ENCODE data around the gene POLR2B.
"Not testable (repeated sequence)": the region's sequence is repeated elsewhere in the genome, so short reads cannot be mapped to it uniquely, and the experiment has no call there.

Gene POLR2B

DNA sequence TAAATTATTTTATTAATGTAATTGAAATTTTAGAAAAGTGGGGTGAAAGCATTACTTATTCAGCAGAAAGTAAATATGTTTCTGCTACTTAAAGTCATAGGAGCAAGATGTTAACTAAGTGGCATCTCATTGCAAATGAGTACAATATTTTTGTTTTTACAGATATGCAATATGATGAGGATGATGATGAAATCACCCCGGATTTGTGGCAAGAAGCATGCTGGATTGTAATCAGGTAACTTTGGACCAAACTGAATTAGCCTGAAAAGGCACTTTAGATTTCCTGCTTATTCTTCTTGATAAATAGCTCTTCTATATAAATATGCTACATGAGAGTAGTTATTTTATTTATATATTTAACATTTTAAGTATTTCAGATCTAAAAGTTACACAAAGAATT, 7.5 kb downstream of the POLR2B start:
- in situ Hi-C loops (cut with HindIII; ENCODE audit: low sequenced_read_pairs), result no loop called here

DNA sequence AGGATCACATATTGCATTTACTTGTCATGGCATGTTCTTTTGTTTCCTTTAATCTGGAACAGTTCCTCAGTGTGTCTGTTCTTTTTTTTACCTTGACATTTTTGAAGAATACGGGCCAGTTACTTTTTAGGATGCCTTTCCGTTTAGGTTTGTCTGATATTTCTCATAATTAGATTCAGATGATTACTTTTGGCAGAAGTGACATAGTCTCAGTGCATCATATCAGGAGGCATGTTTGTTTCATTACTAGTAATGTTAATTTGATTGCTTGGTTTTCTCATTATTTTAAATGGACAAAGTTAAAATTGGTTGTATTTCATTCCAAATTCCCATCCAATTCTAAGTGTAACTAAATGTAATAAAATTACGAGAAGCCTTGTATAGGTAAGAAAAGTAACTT, 8.3 kb downstream of the POLR2B start:
- in situ Hi-C loops (cut with HindIII; ENCODE audit: low sequenced_read_pairs), result no loop called here

DNA sequence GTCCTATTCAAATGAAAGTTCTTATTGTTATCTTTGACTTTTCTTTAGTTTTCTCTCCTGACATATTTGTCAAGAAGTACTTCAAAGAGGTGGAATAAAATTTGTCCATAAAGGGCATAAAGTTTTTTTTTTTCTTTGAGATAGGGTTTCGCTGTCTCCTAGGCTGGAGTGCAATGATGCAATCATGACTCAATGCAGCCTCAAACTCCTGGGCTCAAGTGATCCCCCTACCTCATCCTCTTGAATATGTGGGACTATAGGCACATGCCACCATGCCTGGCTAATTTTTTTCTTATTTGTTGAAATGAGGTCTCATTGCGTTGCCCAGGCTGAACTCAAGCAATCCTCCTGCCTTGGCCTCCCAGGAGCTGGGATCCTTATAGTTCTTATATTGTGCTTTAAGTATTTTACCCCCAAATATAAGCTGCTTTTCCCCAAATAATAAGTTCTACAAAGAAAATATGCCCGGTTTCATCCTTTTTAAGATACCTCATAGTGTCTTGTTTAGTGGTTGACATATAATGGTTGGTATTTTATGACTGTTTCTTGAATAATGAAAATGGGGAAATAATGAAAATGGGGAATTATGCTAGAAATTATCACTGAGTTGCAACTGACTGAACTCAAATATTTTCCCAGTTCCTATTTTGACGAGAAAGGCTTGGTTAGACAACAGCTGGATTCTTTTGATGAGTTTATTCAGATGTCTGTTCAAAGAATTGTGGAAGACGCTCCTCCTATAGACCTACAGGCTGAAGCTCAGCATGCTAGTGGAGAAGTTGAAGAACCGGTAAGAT, 11.6 kb downstream of the POLR2B start:
- in situ Hi-C loops (cut with HindIII; ENCODE audit: low sequenced_read_pairs), result no loop called here

DNA sequence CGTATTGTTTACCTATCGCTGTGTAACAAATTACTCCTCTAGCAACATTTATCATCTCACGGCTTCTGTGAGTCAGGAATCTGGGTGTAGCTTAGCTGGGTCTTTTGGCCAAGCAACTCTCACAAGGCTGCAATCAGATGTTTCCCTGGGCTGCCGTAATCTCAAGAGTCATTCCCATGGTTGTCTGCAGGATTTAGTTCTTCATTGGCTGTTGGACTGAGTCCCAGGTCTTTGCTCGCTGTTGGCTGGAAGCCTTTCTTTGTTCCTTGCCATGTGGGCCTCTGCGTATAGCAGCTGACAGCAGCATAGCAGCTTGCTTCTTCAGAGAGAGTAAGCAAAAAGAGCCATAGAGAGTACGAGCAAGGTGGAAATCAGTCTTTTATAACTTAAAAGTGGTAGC, 16.8 kb downstream of the POLR2B start:
- in situ Hi-C loops (cut with HindIII; ENCODE audit: low sequenced_read_pairs), result loop anchor here (5.0 kb wide), 1 partner anchor 88 kb away; the partner anchor contains the start of gene REST

DNA sequence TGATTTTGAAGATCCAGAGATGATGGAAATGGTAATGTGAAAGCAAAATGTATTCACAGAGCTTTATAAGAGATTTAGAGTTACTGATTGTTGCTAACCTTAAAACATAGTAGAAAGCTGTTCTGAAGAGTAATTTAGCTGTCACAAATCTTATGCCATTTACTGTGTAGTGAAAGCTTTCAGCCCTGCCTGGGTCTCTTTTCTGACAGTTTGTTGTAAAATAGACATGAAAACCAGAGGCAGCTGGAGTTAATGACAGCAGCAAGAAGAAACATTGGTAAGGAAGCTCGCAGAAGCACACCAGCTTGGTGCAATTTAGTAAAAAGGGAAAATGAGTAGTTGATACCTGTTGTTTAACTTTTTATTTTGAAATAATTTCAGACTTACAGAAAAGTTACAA, 21.1 kb downstream of the POLR2B start:
- in situ Hi-C loops (cut with HindIII; ENCODE audit: low sequenced_read_pairs), result loop anchor here (5.0 kb wide), 1 partner anchor 92 kb away; the partner anchor contains the start of gene REST

DNA sequence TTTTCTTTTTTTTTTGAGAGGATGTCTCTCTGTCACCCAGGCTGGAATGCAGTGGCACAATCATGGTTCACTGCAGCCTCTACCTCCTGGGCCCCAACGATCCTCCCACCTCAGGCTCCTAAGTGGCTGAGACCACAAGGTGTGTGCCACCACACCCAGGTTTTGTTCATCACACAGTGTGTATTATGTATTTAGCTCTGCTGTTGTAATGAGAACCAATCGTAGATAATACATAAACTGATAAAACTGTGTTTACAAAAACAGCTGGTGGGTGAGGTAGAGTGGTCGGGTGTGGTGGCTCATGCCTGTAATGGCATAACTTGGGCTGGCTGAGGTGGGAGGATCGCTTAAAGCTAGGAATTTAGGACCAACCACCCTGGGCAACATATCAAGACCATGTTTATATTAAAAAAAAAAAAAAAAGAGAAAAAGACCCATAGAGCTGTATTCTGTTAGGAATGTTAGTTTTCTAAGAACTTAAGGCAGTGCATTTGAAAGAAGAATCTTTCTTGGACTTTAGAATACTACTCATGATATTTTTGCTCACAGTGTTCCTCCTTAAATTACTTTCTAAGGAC, 34.9 kb downstream of the POLR2B start:
- in situ Hi-C loops (cut with HindIII; ENCODE audit: low sequenced_read_pairs), result no loop called here

DNA sequence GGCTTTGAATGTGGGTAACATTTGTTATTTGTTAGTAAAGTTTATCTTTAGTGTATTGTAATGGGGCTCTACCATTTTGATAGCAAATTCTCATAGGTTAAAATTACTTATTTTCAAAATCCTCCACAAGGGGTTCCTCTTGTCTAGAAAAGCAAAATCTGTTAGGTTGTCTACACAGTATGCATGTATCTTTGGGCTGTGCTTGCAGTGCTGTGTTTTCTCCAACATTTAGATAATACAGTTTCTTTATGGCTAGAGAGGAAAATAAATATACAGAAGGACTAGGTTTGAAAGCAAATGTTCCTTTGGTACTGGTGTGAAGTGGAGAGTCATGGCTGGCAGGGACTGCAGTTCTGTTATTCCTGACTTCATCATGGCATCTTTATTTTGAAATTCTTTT, 40.3 kb downstream of the POLR2B start:
- in situ Hi-C loops (cut with HindIII; ENCODE audit: low sequenced_read_pairs), result no loop called here

DNA sequence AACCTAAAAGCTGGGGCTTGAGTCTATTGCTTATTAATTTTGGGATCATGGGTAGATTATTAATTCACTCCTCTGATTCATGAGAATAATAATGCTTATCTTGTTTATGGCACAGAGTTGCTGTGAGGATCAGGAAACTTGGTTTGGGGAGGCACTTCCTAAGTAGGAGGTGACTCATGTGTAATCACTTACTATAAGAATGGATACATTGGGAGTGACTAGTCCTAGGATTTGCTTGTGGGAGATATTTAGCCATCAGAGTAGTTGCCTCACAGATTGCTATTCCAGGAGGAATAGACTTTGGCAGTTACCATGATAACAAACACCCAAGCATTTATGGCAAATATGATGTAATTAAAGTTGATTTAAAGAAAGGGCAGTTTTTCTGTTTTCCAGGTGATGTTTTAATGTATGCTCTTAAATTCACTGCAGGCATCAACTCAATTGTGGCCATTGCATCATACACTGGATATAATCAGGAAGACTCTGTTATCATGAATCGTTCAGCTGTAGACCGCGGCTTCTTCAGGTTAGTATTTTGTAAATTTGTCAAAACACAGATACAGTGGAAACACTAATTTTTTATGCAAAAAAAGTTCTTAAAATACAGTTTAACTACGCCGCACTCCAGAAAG, 41.9 kb downstream of the POLR2B start:
- in situ Hi-C loops (cut with HindIII; ENCODE audit: low sequenced_read_pairs), result no loop called here

DNA sequence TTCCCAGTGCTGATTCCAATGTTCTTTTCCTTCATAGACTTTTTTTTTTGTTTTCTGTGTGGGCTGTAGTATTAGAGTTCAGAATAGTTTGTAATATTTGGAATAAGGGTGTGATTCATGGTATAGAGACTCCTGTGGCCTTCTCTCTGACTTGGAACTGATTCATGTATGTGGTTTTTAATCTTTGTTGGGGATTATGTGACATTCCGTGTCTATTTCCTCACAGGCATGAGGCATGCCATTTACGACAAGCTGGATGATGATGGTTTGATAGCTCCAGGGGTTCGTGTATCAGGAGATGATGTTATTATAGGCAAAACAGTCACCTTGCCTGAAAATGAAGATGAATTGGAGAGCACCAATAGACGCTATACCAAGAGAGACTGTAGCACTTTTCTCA, 44.4 kb downstream of the POLR2B start:
- in situ Hi-C loops (cut with HindIII; ENCODE audit: low sequenced_read_pairs), result no loop called here

DNA sequence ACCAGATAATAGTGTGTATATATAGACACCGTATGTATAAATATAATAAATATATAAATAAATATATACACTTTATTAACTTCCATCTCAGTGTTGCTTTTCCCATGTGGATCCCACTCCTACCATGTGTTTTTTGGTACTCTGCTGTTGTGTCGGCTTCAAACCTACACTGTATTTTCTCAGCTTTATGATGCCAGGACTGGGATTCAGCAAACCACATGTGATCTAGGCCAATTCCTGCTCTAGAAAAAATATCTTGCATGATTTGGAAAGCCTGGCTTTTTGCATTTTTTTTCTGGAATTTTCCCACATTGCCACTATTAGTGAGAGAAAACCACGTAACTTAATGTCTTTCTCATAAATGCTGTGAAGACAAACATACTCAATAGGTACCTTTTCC, 55.8 kb downstream of the POLR2B start:
- in situ Hi-C loops (cut with HindIII; ENCODE audit: low sequenced_read_pairs), result no loop called here

DNA sequence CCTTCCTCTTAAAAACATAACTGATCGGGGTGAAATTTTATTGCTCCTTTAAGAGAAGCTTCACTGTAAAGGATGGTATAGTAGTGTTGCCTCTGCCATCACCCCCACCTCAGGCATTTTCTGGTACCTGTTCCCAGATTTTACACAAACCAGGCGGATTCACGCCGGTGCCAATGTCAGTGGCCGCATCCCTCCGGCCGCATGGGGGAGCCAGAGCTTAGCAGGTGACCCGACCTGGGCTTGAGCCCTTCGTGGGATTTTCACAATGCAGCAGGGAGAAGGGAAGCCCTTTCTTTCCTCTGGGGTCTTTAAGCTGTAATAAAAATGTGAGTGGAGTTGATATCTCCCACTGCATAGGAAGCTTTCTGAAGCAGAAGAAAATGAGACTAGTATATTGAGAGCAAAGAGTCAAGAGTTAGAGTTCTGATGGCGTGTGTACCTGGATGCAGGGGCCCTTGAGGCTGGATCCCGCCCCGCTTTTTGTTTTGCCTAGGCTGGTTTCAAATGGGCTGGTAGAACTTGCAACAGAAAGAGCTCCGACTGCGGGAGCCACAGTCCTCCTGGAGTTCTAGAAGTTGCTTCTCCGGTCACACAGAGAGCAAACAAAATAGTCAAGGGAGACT, 59.4 kb downstream of the POLR2B start:
- in situ Hi-C loops (cut with HindIII; ENCODE audit: low sequenced_read_pairs), result loop anchor here (5.0 kb wide), 1 partner anchor 34 kb away; no protein-coding TSS in a partner anchor

DNA sequence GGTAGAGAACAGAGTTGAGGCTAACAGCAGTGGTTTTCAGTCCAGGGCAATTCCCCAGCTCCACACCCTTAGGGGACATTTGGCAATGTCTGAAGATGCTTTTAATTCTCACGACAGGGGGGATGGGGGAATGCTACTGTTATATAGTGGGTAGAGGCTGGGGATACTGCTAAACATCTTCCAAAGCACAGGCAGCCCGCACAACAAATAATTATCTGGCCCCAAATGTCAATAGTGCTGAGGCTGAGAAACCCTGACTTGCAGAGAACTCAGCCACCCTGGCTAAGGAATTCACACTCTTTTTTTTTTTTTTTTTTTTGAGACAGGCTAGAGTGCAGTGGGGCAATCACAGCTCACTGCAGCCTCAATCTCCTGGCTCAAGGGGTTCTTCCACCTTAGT, 60.6 kb downstream of the POLR2B start:
- in situ Hi-C loops (cut with HindIII; ENCODE audit: low sequenced_read_pairs), result loop anchor here (5.0 kb wide), 1 partner anchor 33 kb away; no protein-coding TSS in a partner anchor

DNA sequence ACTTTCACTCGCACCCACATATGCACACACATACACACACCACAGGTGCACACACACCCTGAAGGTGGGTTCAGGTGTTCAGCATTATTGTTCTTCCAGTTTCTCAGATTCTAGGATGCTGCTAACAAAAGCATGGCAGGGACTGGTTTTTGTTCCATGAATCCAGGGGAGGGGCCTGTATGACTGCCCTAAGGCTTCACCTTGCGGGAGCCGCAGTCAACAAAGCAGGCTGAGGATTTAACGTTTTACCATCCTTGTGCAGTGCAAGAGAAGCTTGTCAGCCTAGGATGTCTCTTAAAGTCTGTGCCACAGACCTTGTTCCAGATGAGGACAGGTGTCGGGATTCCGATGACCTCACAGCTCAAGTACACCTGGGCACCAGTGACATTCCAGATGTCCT, 61.8 kb downstream of the POLR2B start:
- in situ Hi-C loops (cut with HindIII; ENCODE audit: low sequenced_read_pairs), result loop anchor here (5.0 kb wide), 1 partner anchor 82 kb away; no protein-coding TSS in a partner anchor

DNA sequence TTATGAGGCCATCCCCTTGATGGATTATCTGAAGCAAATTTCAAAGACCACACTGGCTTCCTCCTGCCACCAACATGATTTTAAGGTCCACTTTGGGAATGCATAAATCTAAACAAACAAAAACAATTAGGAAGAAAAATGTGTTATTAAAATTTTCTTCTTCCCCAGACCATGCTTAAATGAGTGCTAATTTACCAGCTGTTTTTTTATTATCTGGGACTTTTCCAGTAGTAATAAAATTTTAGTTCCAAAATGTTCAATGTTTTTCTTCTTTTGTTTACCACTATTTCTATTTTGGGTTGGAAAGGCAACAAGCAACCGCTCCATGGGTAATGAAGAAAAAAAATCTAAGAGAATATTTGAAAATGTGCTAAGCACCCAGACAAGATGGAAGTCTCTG, 62.3 kb downstream of the POLR2B start:
- in situ Hi-C loops (cut with HindIII; ENCODE audit: low sequenced_read_pairs), result loop anchor here (5.0 kb wide), 1 partner anchor 81 kb away; no protein-coding TSS in a partner anchor

DNA sequence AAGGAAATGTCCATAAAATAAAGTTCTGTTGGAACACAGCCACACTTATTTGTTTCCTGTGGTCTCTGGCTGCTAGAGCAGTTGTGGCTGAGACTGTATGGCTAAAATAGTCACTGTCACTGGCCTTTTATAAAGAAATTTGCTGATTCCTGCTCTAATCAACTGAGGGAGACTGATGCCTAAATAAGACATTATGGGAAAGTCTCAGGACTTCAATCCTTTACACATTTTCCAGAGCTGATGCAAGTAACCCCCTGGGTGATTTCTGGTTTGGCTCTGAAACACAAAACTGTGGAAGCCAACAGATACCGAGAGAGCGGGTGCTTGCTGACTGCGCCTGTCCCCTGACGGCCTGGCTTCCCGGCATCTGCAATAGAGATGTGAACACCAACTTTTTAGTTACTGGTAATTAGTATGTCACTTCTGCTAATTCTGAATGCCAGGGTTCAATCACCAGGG, 64.0 kb downstream of the POLR2B start:
- in situ Hi-C loops (cut with HindIII; ENCODE audit: low sequenced_read_pairs), result loop anchor here (5.0 kb wide), 1 partner anchor 80 kb away; no protein-coding TSS in a partner anchor

DNA sequence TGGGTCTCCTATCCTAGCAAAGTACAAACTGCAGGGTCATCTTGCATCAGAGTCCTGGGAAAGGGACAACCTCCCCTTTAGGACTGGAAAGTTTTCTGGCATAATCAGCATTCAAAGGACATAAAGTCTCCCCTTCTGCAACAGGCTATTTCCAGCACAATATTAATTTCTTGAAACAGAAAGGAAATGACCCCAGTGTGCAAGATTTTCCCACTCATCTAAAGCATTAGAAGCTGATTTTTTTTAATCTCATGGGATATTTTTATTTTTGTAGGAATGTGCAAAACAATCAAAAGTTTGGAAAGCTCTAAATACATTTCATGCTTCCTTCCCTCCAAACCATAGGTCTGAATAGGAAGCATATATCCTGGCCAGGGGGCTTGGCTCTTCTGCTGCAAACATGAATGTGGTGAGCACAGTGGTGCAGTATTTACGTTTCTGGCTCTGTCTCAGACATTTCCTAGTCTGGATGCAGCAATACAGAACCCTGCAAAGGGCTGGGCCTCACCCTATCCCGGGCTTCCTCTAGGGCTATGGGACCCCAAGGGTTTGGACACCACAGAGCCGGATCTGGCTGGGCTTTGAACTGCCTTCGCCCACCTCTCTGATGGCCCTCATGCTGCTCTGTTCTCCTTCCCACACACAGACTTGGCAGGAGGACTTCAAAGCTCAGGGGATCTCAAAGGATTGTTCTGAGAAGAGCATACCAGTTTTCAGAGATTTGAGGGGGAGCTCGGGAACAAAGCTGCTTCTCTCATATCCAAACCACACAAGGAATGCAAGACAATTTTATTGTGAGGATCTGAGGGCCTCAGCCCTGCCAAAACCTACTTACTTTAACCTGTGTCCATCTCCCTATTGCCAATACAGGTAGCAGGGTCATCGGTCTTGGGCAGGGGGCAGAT, 64.9 kb downstream of the POLR2B start:
- in situ Hi-C loops (cut with HindIII; ENCODE audit: low sequenced_read_pairs), result loop anchor here (5.0 kb wide), 1 partner anchor 79 kb away; no protein-coding TSS in a partner anchor

DNA sequence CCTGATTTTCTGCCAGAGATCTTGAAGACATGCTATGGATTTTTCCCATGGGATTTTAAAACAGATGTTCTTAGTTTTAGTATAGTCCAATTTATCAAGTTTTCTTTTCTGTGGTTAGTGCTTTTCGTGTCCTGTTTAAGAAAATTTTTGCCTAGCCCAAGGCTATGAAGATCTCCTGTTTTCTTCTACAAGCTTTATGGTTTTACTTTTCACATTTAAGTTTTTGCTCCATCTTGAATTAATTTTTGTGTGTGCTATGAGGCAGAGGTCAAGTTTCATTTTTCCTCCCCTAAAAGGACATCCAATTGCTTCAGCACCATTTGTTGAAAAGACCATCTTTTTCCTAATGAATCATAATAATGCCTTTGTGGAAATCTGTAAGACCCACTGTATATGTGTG, 65.6 kb downstream of the POLR2B start:
- in situ Hi-C loops (cut with HindIII; ENCODE audit: low sequenced_read_pairs), result loop anchor here (5.0 kb wide), 1 partner anchor 78 kb away; no protein-coding TSS in a partner anchor

DNA sequence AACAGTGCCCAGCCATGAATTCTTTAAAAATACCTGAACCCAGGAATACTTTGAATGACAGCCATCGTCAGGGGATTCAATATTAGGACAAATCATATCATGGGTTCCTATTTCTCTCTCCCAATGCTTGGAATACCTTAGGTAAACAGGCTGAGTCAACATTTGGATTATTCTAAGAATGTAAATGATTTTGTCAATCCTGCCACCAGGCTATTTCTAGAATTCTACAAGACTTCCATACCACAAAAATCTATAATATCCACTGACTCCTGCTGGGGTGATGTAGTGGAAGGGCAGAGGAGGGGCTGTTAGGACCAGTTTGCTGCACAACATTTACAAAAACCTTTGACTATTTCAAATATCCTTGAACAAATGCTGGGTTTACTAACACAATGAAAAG, 66.3 kb downstream of the POLR2B start:
- in situ Hi-C loops (cut with HindIII; ENCODE audit: low sequenced_read_pairs), result loop anchor here (5.0 kb wide), 1 partner anchor 77 kb away; no protein-coding TSS in a partner anchor

DNA sequence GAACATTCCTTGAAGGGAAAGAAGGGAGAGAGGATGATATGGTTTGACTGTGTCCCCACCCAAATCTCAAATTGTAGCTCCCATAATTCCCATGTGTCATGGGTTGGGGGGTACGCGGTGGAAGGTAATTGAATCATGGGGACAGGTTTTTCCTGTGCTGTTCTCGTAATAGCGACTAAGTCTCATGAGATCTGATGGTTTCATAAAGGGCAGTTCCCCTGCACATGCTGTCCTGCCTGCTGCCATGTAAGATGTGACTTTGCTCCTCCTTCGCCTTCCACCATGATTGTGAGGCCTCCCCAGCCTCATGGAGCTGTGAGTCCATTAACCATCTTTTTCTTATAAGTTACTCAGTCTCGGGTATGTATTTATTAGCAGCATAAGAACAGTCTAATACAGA, 68.3 kb downstream of the POLR2B start:
- in situ Hi-C loops (cut with HindIII; ENCODE audit: low sequenced_read_pairs), result not testable (repeated sequence)

Data from endothelial cell of hepatic sinusoid (primary cell).